ENCODE measurements around the gene NRXN2. TPM values are rescaled to one million over a fixed set of nuclear protein-coding genes. Genes with fewer than 3 reads are reported as not detected.
A peak's percentile ranks its signal among the peaks of the same experiment; 100 is the strongest.

The NRXN2 gene
- total and polyA plus RNA-seq, 7 donors = 0.44 to 5.2 (median 1.9) TPM

GRCh38 chr11:64769283-64769682, 46.3 kb upstream of the NRXN2 start:
- Histone ChIP-seq H3K9me3 (no peaks in the 10 kb centered on the region), H3K27ac (no peak overlapping the region), H3K4me1 (peaks cover 57% of the 10 kb centered on the region), H3K27me3 (ENCODE audit: insufficient read depth in 3 of 3, low read length in 2 of 3) (no peaks in the 10 kb centered on the region), H3K36me3 (ENCODE audit: insufficient read depth in 1 of 2, low read depth in 1 of 2) (peaks cover 45 to 100% of the 10 kb centered on the region in 2 donors), H3K4me3 (no peak overlapping the region)
- TF ChIP-seq CTCF (IDR thresholded peaks at IDR 0.05) = no peak
- WGBS, 3 donors = 75 to 81% (median 81%) methylated on average over 6 of the region's 6 CpGs
- DNase-seq = no peak
- intact Hi-C loops (cut with DNase I) = no loop called here
- ATAC-seq = no peak

GRCh38 chr11:64768300-64768694, 45.3 kb upstream of the NRXN2 start:
- WGBS, 3 donors = 86 to 92% (median 91%) methylated on average over 6 of the region's 6 CpGs
- peaks cover 57% of the 10 kb centered on the region for H3K4me1 ChIP-seq
- H3K36me3 ChIP-seq (ENCODE audit: insufficient read depth in 1 of 2, low read depth in 1 of 2) = peaks cover 40 to 100% of the 10 kb centered on the region in 2 donors
- intact Hi-C loops (cut with DNase I) = no loop called here
- TF ChIP-seq CTCF (IDR thresholded peaks at IDR 0.05) = no peak
- H3K27me3 ChIP-seq (ENCODE audit: insufficient read depth in 3 of 3, low read length in 2 of 3) = no peaks in the 10 kb centered on the region
- DNase-seq (no peak), ATAC-seq (no peak)
- H3K4me3 ChIP-seq = no peak overlapping the region
- no peak overlapping the region for H3K27ac ChIP-seq
- H3K9me3 ChIP-seq = no peaks in the 10 kb centered on the region

- Histone ChIP-seq H3K27ac (peak overlapping the region; percentile 66), H3K4me3 (no peak overlapping the region), H3K4me1 (peaks cover 57% of the 10 kb centered on the region), H3K9me3 (no peaks in the 10 kb centered on the region), H3K27me3 (ENCODE audit: insufficient read depth in 3 of 3, low read length in 2 of 3) (no peaks in the 10 kb centered on the region), H3K36me3 (ENCODE audit: insufficient read depth in 1 of 2, low read depth in 1 of 2) (peaks cover 34 to 100% of the 10 kb centered on the region in 2 donors)
- DNase-seq (peak; percentile 74 to 85), ATAC-seq (peak in 3 of 4 donors; percentile 19 to 49 (median 32))
- WGBS, 3 donors = 42 to 51% (median 45%) methylated on average over 19 of the region's 19 CpGs
- intact Hi-C loops (cut with DNase I) = no loop called here
- peak; percentile 69 for TF ChIP-seq CTCF (IDR thresholded peaks at IDR 0.05)
Observed at GRCh38 chr11:64767344-64768299, 44.6 kb upstream of the NRXN2 start.

- peaks cover 33 to 95% of the 10 kb centered on the region in 2 donors for H3K36me3 ChIP-seq (ENCODE audit: insufficient read depth in 1 of 2, low read depth in 1 of 2)
- H3K4me1 ChIP-seq = peaks cover 57% of the 10 kb centered on the region
- H3K9me3 ChIP-seq = no peaks in the 10 kb centered on the region
- ATAC-seq (no peak), DNase-seq (peak; percentile 10 to 59)
- H3K27ac ChIP-seq = peak overlapping the region; percentile 66
- no peak for TF ChIP-seq CTCF (IDR thresholded peaks at IDR 0.05)
- H3K27me3 ChIP-seq (ENCODE audit: insufficient read depth in 3 of 3, low read length in 2 of 3) = no peaks in the 10 kb centered on the region
- H3K4me3 ChIP-seq = no peak overlapping the region
- intact Hi-C loops (cut with DNase I) = no loop called here
- WGBS, 3 donors = 95 to 97% (median 97%) methylated on average over 6 to 11 of the region's 11 CpGs
Observed at GRCh38 chr11:64766881-64767280, 43.9 kb upstream of the NRXN2 start.
